GM12874 (cell line): ENCODE results near the gene NECAB2.

ENCODE experiments used
- TF ChIP-seq, protein P1 (sequence below): IDR thresholded peaks from 2 replicates; pipeline ENCODE4 v1.5.1; 2011; ENCODE audit warnings: low read depth, mild to moderate bottlenecking, control low read depth, low read length, moderate library complexity; ENCODE audit not compliant: insufficient read depth

The NECAB2 gene

DNA sequence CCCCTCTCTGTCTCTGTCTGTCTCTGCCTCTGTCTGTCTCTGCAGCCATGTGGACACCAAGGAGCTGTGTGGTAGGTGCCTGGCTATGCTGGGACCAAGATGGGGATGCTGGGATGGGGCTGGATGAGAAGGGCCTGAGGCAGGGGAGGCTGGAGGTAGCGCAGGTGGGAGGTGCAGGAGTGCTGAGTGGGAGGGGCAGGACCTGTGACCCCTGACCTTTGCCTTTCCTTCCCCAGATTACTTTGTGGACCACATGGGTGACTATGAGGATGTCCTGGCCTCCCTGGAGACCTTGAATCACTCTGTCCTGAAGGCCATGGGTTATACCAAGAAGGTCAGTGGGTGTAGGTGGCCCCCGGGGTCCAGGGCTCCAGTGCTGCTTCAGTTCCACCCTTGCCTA is 12.8 kb downstream of the NECAB2 start:
- TF ChIP-seq, protein P1, sequence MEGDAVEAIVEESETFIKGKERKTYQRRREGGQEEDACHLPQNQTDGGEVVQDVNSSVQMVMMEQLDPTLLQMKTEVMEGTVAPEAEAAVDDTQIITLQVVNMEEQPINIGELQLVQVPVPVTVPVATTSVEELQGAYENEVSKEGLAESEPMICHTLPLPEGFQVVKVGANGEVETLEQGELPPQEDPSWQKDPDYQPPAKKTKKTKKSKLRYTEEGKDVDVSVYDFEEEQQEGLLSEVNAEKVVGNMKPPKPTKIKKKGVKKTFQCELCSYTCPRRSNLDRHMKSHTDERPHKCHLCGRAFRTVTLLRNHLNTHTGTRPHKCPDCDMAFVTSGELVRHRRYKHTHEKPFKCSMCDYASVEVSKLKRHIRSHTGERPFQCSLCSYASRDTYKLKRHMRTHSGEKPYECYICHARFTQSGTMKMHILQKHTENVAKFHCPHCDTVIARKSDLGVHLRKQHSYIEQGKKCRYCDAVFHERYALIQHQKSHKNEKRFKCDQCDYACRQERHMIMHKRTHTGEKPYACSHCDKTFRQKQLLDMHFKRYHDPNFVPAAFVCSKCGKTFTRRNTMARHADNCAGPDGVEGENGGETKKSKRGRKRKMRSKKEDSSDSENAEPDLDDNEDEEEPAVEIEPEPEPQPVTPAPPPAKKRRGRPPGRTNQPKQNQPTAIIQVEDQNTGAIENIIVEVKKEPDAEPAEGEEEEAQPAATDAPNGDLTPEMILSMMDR: no peak

DNA sequence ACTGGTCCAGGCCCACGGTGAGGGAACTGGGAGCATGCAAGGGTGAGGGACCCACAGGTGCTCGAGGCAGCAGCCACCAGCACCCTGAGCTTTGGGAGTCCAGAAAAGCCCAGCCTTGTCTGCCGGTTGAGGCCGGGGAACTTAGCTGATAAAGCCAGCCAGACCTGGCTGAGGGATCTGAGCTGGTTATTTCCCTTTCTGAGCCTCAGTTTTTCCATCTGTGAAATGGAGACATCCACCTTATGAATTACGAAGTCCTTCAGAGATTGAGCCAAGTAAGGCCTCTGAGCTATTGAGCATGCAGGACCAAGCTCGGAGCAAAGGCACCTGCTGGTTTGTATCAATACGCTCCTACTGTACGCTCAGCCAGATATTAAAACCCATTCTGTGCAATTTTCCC is 13.8 kb downstream of the NECAB2 start:
- TF ChIP-seq, protein P1: no peak

DNA sequence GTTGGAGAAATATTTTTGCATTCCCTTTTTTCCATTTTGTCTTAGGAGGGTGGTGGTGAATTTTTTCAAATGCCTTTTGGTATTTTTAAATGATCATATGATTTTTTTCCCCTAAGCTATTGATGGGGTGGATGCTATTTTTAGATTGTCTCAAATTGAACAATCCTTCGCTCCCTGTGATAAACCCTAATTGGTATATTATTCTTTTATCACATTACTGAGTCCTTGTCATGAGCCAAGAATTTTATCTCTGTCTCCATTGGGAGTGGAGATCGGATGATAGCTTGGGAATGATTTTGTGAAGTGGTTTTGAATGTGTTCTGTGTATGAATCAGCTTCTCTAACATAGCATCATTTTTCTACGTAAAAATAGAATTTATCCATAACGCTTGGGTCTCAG is 15.4 kb downstream of the NECAB2 start:
- TF ChIP-seq, protein P1: no peak

DNA sequence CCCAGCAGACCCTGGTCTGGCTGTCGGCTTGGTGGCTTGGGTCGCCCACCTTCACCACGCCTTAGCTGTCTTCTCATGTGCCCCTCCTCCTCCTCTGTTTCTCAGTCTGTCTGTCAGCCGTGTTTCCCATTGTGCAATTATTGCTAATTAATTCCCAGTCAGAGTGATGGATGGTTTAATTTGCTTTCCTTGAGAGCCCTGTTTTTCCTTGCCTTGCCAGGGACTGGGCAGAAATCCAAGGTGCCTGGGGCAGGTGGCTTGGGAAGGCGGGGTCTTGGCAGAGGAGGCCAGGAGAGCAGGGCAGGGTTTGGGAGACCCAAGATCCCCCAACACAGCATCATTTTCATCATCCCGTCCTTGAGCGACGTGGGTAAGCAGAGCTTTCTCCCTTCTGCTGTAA is 21.3 kb downstream of the NECAB2 start:
- TF ChIP-seq, protein P1: no peak

DNA sequence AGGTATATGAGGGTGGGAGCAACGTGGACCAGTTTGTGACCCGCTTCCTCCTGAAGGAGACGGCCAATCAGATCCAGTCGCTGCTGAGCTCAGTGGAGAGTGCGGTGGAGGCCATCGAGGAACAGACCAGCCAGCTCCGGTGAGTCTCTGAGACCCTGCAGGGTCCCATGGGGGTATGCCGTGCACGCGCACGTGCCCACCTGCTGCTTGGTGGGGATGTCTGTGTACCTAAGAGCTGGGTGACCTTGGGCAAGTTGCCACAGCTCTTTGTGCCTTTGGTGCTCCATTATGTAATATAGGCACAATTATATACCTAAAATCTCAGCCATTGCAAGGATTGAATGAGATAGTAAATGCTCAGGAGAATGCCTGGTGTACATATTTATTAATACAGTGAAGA is 22.4 kb downstream of the NECAB2 start:
- TF ChIP-seq, protein P1: no peak

DNA sequence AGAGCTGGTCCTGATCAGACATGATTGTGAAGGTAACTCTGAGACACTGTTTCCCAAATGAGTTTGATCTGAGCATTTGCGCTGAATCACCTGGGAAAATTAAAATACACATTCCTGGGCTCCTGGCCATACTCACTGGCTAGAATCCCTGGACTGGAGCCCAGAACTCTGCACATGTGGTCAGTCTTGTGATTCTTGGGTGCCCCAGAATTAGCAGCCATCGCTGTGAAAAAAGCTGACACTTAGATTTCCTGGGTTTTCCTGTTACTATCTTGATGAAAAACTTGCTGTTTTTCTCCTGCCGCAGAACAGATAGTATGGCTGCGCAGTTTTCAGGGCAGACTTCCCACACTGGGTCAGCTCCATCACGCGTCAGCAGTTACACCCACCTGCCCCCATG is 24.6 kb downstream of the NECAB2 start:
- TF ChIP-seq, protein P1: no peak

DNA sequence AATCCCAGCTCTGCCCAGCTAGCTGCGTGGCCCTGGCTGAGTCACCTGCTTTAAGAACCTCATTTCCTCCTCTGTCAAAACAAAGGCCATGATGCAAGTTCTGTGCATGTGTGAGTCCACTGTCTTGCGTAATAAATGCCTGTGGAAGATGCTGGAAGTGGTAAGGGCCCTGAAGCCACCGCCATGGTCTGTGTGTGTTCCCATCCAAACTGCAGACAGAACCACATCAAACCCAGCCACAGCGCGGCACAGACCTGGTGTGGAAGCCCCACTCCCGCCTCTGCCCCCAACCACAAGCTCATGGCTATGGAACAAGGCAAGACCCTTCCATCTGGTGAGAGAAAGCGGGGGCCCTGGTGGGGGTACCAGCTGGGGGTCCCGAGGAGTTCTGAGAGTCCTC is 26.0 kb downstream of the NECAB2 start:
- TF ChIP-seq, protein P1: no peak

DNA sequence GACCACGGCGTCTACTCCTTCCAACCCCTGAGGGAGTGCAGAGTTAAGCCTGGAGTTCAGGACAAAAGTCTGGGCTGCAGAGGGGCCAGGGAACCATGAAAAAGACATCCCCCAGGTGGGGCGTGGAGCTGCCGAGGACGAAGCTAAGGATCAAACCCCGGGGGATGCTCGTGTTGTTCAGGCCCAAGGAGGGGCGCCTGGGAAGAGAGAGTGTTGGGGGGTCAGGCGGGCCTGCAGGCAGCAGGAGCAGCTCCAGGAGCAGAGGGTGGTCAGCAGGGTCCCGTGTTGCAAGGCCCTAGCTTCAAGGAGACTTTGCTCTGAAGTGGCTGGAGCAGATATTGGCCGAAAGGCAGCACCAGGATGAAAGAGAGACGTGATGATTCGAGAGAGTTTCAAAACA is 26.7 kb downstream of the NECAB2 start:
- TF ChIP-seq, protein P1: no peak
